HCT116 (cell line): ENCODE data around the gene ACTR1A. TPM values are rescaled to one million over a fixed set of nuclear protein-coding genes. Genes with fewer than 3 reads are reported as not detected.

ENCODE experiments used
- ATAC-seq: fragments of 200-7000 bp; cut with Tn5 transposase; 2 replicates; pipeline ENCODE4 v1.9.1; 2020; ENCODE audit warnings: mild to moderate bottlenecking, moderate library complexity
- BruUV-seq: library from RNA; stranded (reverse); fragments of 400-500 nt; replicated peaks from 2 replicates; lab custom pipeline; 2021; lab: Mats Ljungman, UMichigan
- CTCF ChIA-PET: fragments of 300-600 bp; sonication (Branson Sonifier 250); formaldehyde crosslinking; loops from one replicate; lab custom pipeline; 2021; ENCODE audit warnings: antibody characterized with exemption; lab: Charles Lee
- POLR2A ChIA-PET: fragments of 300-600, 350-600 bp; sonication (Branson Sonifier 250); formaldehyde crosslinking; loops from one replicate; lab custom pipeline; 2021; ENCODE audit warnings: antibody characterized with exemption; lab: Charles Lee
- RAD21 ChIA-PET, 2 experiments: fragments of 300-600 bp; sonication (Branson Sonifier 250); formaldehyde crosslinking; loops; one replicate each; lab custom pipeline; 2023; ENCODE audit warnings: low total read pairs in 2 of 2; ENCODE audit not compliant: uncharacterized antibody in 2 of 2, unreplicated experiment in 2 of 2, low non-redundant PET in 1 of 2; lab: Charles Lee
- DNase-seq: peaks from one replicate; pipeline ENCODE4 v3.0.0-alpha.2; 2010; ENCODE audit warnings: low read depth, low spot score
- H2AFZ ChIP-seq: fragments of 200-600 bp; shearing (Covaris generic), sonication (generic); 2 replicates; pipeline ENCODE4 v1.6.1; 2017; ENCODE audit warnings: low read depth, mixed run types, mixed read lengths, antibody characterized with exemption, low read length; ENCODE audit not compliant: poor library complexity, severe bottlenecking
- H3K27ac ChIP-seq: 2 replicates; pipeline ENCODE4 v1.5.1; 2012; ENCODE audit warnings: low read depth, low read length
- H3K27me3 ChIP-seq: fragments of 200-600 bp; sonication (generic); 2 replicates; pipeline ENCODE4 v1.6.1; 2016; ENCODE audit warnings: mixed run types, low read length, mixed read lengths; ENCODE audit not compliant: insufficient read depth
- H3K36me3 ChIP-seq, 2 experiments: fragments of 200-500 bp in 1 of 2; fragments of 200-600 bp in 1 of 2; sonication (Bioruptor generic) in 1 of 2; sonication (generic) in 1 of 2; 2 replicates each; pipeline versions ENCODE4 v1.5.1 to v1.6.1; 2014 to 2016; ENCODE audit warnings: low read length in 2 of 2, inconsistent platforms in 1 of 2, mixed read lengths in 1 of 2, mixed run types in 1 of 2; ENCODE audit not compliant: insufficient read depth in 2 of 2, control insufficient read depth in 1 of 2
- H3K4me1 ChIP-seq, 2 experiments: fragments of 200-600 bp in 1 of 2; sonication (generic) in 1 of 2; 2 replicates each; pipeline versions ENCODE4 v1.5.1 to v1.6.1; 2012 to 2017; ENCODE audit warnings: low read length in 2 of 2, inconsistent platforms in 1 of 2, mild to moderate bottlenecking in 1 of 2, mixed read lengths in 1 of 2, mixed run types in 1 of 2, moderate library complexity in 1 of 2; ENCODE audit not compliant: insufficient read depth in 2 of 2, control insufficient read depth in 1 of 2
- H3K4me2 ChIP-seq: fragments of 200-600 bp; sonication (generic); 2 replicates; pipeline ENCODE4 v1.6.1; 2017; ENCODE audit warnings: mixed run types, low read length, mixed read lengths
- H3K4me3 ChIP-seq, 2 experiments: fragments of 200-600 bp in 1 of 2; sonication (generic) in 1 of 2; replicated peaks in 1 of 2; 2 replicates each; pipeline ENCODE4 v1.5.1; 2011 to 2016; ENCODE audit warnings: low read length in 2 of 2, control low read depth in 1 of 2, low read depth in 1 of 2, mild to moderate bottlenecking in 1 of 2, mixed read lengths in 1 of 2, mixed run types in 1 of 2
- H3K79me2 ChIP-seq: fragments of 200-600 bp; sonication (generic); 2 replicates; pipeline ENCODE4 v1.6.1; 2017; ENCODE audit warnings: mild to moderate bottlenecking, mixed run types, low read length, moderate library complexity, mixed read lengths; ENCODE audit not compliant: insufficient read depth
- H3K9ac ChIP-seq: fragments of 200-600 bp; sonication (generic); 2 replicates; pipeline ENCODE4 v1.6.1; 2016; ENCODE audit warnings: low read length, mixed read lengths
- H3K9me2 ChIP-seq: fragments of 200-600 bp; sonication (generic), shearing (Covaris generic); 2 replicates; pipeline ENCODE4 v1.6.1; 2017; ENCODE audit warnings: mixed run types, mild to moderate bottlenecking, moderate library complexity; ENCODE audit not compliant: insufficient read depth
- H3K9me3 ChIP-seq, 2 experiments: fragments of 200-500 bp in 1 of 2; fragments of 200-600 bp in 1 of 2; sonication (Bioruptor generic) in 1 of 2; sonication (generic) in 1 of 2; 2 replicates each; pipeline ENCODE4 v1.6.1; 2014 to 2017; ENCODE audit warnings: low read length in 2 of 2, mixed read lengths in 2 of 2, inconsistent platforms in 1 of 2, low read depth in 1 of 2, mild to moderate bottlenecking in 1 of 2, mixed run types in 1 of 2, moderate library complexity in 1 of 2; ENCODE audit not compliant: control insufficient read depth in 1 of 2, insufficient read depth in 1 of 2
- H4K20me1 ChIP-seq: fragments of 200-600 bp; sonication (generic), shearing (Covaris generic); 2 replicates; pipeline ENCODE4 v1.6.1; 2017; ENCODE audit warnings: mixed run types, mild to moderate bottlenecking, moderate library complexity; ENCODE audit not compliant: insufficient read depth
- CTCF ChIP-seq, 3 experiments: fragments of 200-600 bp in 1 of 3; sonication (generic) in 1 of 3; IDR thresholded peaks in 2 of 3; conservative IDR thresholded peaks in 1 of 3; 2 replicates each; pipeline ENCODE4 v1.5.1; 2012 to 2017; ENCODE audit warnings: low read depth in 2 of 3, low read length in 2 of 3, antibody characterized with exemption in 1 of 3, borderline replicate concordance in 1 of 3, control low read depth in 1 of 3, mild to moderate bottlenecking in 1 of 3, mixed read lengths in 1 of 3, mixed run types in 1 of 3, moderate library complexity in 1 of 3; ENCODE audit not compliant: insufficient read depth in 1 of 3
- EZH2 ChIP-seq: fragments of 200-600 bp; sonication (generic); IDR thresholded peaks from 2 replicates; pipeline ENCODE4 v1.6.1; 2017; ENCODE audit warnings: antibody characterized with exemption, mixed run types
- FOSL1 ChIP-seq: IDR thresholded peaks from 2 replicates; pipeline ENCODE4 v1.6.1; 2012; ENCODE audit warnings: low read depth
- POLR2A ChIP-seq: IDR thresholded peaks from 2 replicates; pipeline ENCODE4 v1.7.0; 2011; ENCODE audit warnings: borderline replicate concordance; ENCODE audit not compliant: insufficient read depth, insufficient read length; ENCODE audit errors: extremely low read depth
- POLR2AphosphoS5 ChIP-seq: IDR thresholded peaks from 2 replicates; pipeline ENCODE4 v1.6.1; 2011; ENCODE audit warnings: mild to moderate bottlenecking, low read depth, low read length, moderate library complexity
- REST ChIP-seq: IDR thresholded peaks from 2 replicates; pipeline ENCODE4 v1.6.1; 2012; ENCODE audit warnings: low read depth
- SIN3A ChIP-seq: IDR thresholded peaks from 2 replicates; pipeline ENCODE4 v1.6.1; 2012; ENCODE audit warnings: low read depth
- TCF7L2 ChIP-seq: IDR thresholded peaks from 2 replicates; pipeline ENCODE4 v1.7.0; 2011; ENCODE audit warnings: borderline replicate concordance, inconsistent platforms; ENCODE audit not compliant: insufficient read depth, insufficient read length; ENCODE audit errors: extremely low read depth
- YY1 ChIP-seq: IDR thresholded peaks from 2 replicates; pipeline ENCODE4 v1.6.1; 2011; ENCODE audit warnings: low read length, low read depth, moderate library complexity, mild to moderate bottlenecking; ENCODE audit not compliant: insufficient replicate concordance; ENCODE audit errors: extremely low read depth
- ZBTB33 ChIP-seq: IDR thresholded peaks from 2 replicates; pipeline ENCODE4 v1.6.1; 2011; ENCODE audit warnings: mild to moderate bottlenecking, low read length, moderate library complexity; ENCODE audit not compliant: insufficient replicate concordance; ENCODE audit errors: extremely low read depth
- ZNF274 ChIP-seq: fragments of 200-500 bp; sonication (Bioruptor generic); IDR thresholded peaks from 2 replicates; pipeline ENCODE4 v1.6.1; 2014; ENCODE audit warnings: mild to moderate bottlenecking, low read depth, low read length, inconsistent platforms
- intact Hi-C: fragments of 100-400 bp; cut with micrococcal nuclease; formaldehyde crosslinking; loops from 2 replicates; pipeline ENCODE4 v1.10.0; 2022
- total RNA-seq: library from RNA; stranded (reverse); gene quantifications from one replicate; pipeline ENCODE4 v1.2.1, GENCODE V29; 2021; ENCODE audit not compliant: unreplicated experiment

The ACTR1A gene
- total RNA-seq, 1 experiment from 2014 or later: 94.2 TPM

- ATAC-seq (no peak), DNase-seq (no peak)
- intact Hi-C loops: no loop called here
- no peaks in the 10 kb centered on the region for H4K20me1 ChIP-seq
- BruUV-seq: no TSS peak
- H3K27ac ChIP-seq: no peak overlapping the region
- no peaks in the 10 kb centered on the region for H3K9me3 ChIP-seq
- no peak overlapping the region for H3K9ac ChIP-seq
- no peaks in the 10 kb centered on the region for H3K4me1 ChIP-seq
- H3K9me2 ChIP-seq: no peaks in the 10 kb centered on the region
- peaks cover 58% of the 10 kb centered on the region for H3K79me2 ChIP-seq
- no peak overlapping the region for H2AFZ ChIP-seq
- no peak overlapping the region for H3K4me2 ChIP-seq
- peaks cover 10 to 24% of the 10 kb centered on the region in 2 experiments; a peak in 3 of 4 replicates for H3K36me3 ChIP-seq
- POLR2A ChIA-PET: no interaction called here
- H3K27me3 ChIP-seq: no peaks in the 10 kb centered on the region
- no peak for TF ChIP-seq ZNF274
- TF ChIP-seq SIN3A: no peak
- TF ChIP-seq POLR2AphosphoS5: no peak
- TF ChIP-seq YY1: no peak
- no peak for TF ChIP-seq CTCF (IDR thresholded peaks at IDR 0.05 in 2 of 3, conservative IDR thresholded peaks at IDR 0.05 in 1 of 3; ENCODE audit: borderline replicate concordance in 1 of 3, insufficient read depth in 1 of 3, low read depth in 2 of 3, low read length in 2 of 3)
- H3K4me3 ChIP-seq: no peak overlapping the region
- CTCF ChIA-PET: no interaction called here
- RAD21 ChIA-PET: no interaction called here
Observed at GRCh38 chr10:102492983-102493382, 9.5 kb downstream of the ACTR1A start.

- Histone ChIP-seq H3K79me2 (peaks cover 53% of the 10 kb centered on the region), H3K27ac (no peak overlapping the region), H4K20me1 (no peaks in the 10 kb centered on the region), H3K9me2 (no peaks in the 10 kb centered on the region), H2AFZ (no peak overlapping the region), H3K27me3 (no peaks in the 10 kb centered on the region), H3K4me3 (no peak overlapping the region), H3K36me3 (peaks cover 14 to 26% of the 10 kb centered on the region in 2 experiments; a peak in 3 of 4 replicates), H3K4me1 (no peaks in the 10 kb centered on the region), H3K9ac (no peak overlapping the region), H3K4me2 (no peak overlapping the region), H3K9me3 (no peaks in the 10 kb centered on the region)
- intact Hi-C loops: no loop called here
- POLR2A ChIA-PET: no interaction called here
- CTCF ChIA-PET: no interaction called here
- BruUV-seq: no TSS peak
- RAD21 ChIA-PET: no interaction called here
- ATAC-seq (no peak), DNase-seq (no peak)
- TF ChIP-seq POLR2AphosphoS5 (no peak), TCF7L2 (no peak), POLR2A (no peak), SIN3A (no peak), REST (no peak), ZNF274 (no peak), FOSL1 (no peak), ZBTB33 (no peak), EZH2 (no peak)
Observed at GRCh38 chr10:102492344-102492939, 10.1 kb downstream of the ACTR1A start.
